Gastroesophageal sphincter (tissue), 4 donors: ENCODE data around the gene MYO5A. TPM values are rescaled to one million over a fixed set of nuclear protein-coding genes. Genes with fewer than 3 reads are reported as not detected.

Experiments used
- ATAC-seq: fragments of 150-250 bp; one replicate; pipeline ENCODE4 v1.9.1; 2016; ENCODE audit warnings: mild to moderate bottlenecking, moderate library complexity
- H3K27ac ChIP-seq, 4 donors: fragments of 200-600 bp; sonication (generic) in 3 of 4; 1 replicate in 3 of 4; 2 replicates in 1 of 4; pipeline ENCODE4 v1.5.1; 2016 to 2019
- H3K27me3 ChIP-seq: fragments of 200-600 bp; sonication (generic); one replicate; pipeline ENCODE4 v1.5.1; 2019
- H3K36me3 ChIP-seq, 2 donors: fragments of 200-600 bp; sonication (generic); one replicate each; pipeline ENCODE4 v1.5.1; 2019; ENCODE audit warnings: control low read depth in 1 of 2
- H3K4me1 ChIP-seq, 3 donors: fragments of 200-600 bp; sonication (generic); 1 replicate in 2 of 3; 2 replicates in 1 of 3; pipeline ENCODE4 v1.5.1; 2016 to 2019; ENCODE audit warnings: control low read depth in 2 of 3
- H3K4me3 ChIP-seq, 2 donors: fragments of 200-600 bp; sonication (generic); one replicate each; pipeline ENCODE4 v1.5.1; 2019; ENCODE audit warnings: mild to moderate bottlenecking in 1 of 2, moderate library complexity in 1 of 2
- H3K9me3 ChIP-seq, 3 donors: fragments of 200-600 bp; sonication (generic); one replicate each; pipeline ENCODE4 v1.5.1; 2017 to 2019; ENCODE audit warnings: control low read depth in 2 of 3
- EP300 ChIP-seq: sonication (generic); formaldehyde crosslinking; IDR thresholded peaks from one replicate; pipeline ENCODE4 v1.6.1; 2017; ENCODE audit warnings: antibody characterized with exemption, mild to moderate bottlenecking
- POLR2A ChIP-seq, 2 donors: fragments of 450-650 bp; IDR thresholded peaks; one replicate each; pipeline ENCODE4 v1.6.1; 2017; ENCODE audit warnings: antibody characterized with exemption in 2 of 2, mild to moderate bottlenecking in 2 of 2, moderate library complexity in 1 of 2
- POLR2AphosphoS5 ChIP-seq: sonication (generic); formaldehyde crosslinking; IDR thresholded peaks from one replicate; pipeline ENCODE4 v1.6.1; 2017; ENCODE audit warnings: antibody characterized with exemption
- WGBS, 2 donors: methylation state at CpG; one replicate each; pipeline ENCODE4 v1.1.5; 2018; ENCODE audit warnings: low coverage in 1 of 2; 5-methylcytosine and 5-hydroxymethylcytosine counted together
- total RNA-seq, 4 donors: library from RNA; depleted of rRNA; stranded (reverse); fragments of >200 nt; gene quantifications; one replicate each; pipeline ENCODE4 v1.1.0, GENCODE V29; 2016
- TF ChIP-seq, protein P1 (sequence below), 4 experiments: fragments of 200-600 bp in 2 of 4; fragments of 450-650 bp in 2 of 4; sonication (generic) in 1 of 4; IDR thresholded peaks; one replicate each; pipeline ENCODE4 v1.5.1; 2017 to 2019; ENCODE audit warnings: antibody characterized with exemption in 4 of 4, mild to moderate bottlenecking in 2 of 4, moderate library complexity in 2 of 4

Gene MYO5A
- total RNA-seq, 4 donors from 2014 or later = 24.3 to 41.9 (median 31.2) TPM

DNA sequence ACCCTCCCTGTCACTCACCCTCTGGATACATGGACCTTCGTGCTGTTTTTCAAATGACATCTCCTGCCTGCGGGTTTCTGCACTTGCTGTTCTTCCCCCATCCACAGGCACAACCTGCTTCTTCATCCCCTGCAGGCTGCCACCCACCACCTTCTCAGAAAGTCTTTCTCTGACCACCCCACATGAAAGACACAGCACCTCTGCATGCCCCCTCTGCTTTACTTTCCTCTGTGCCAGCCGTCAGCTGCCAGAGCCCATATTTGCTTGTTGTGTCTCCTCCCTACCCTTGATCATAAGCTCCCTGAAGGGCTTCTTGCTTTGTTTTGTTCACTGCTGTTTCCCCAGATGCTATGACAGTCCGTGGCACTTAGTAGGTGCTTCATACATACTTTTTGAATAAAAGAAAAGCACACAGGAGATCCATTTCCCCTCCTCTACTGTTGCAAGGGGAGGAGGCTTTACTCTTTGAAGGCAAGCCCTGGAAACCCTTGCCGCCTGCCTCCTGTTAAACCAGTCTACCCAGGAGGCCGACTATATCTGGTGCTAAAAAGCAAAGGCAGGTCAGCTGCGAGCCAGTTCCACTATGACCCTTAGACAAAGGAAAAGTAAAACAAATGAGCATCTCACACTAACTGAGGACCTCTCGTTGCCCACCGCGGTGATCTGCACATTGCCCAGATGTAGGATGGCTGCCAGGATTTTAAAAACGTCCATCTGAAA is 265.0 kb downstream of the MYO5A start:
- H3K27ac ChIP-seq = peak overlapping the region in 1 of 4 donors; percentile 85

GRCh38 chr15:52262364-52262763 is 266.3 kb downstream of the MYO5A start:
- no peak overlapping the region for H3K4me3 ChIP-seq
- ATAC-seq = no peak
- H3K9me3 ChIP-seq = no peaks in the 10 kb centered on the region
- 61 to 70% methylated on average over 3 of the region's 5 CpGs for WGBS, 2 donors
- TF ChIP-seq, protein P1, sequence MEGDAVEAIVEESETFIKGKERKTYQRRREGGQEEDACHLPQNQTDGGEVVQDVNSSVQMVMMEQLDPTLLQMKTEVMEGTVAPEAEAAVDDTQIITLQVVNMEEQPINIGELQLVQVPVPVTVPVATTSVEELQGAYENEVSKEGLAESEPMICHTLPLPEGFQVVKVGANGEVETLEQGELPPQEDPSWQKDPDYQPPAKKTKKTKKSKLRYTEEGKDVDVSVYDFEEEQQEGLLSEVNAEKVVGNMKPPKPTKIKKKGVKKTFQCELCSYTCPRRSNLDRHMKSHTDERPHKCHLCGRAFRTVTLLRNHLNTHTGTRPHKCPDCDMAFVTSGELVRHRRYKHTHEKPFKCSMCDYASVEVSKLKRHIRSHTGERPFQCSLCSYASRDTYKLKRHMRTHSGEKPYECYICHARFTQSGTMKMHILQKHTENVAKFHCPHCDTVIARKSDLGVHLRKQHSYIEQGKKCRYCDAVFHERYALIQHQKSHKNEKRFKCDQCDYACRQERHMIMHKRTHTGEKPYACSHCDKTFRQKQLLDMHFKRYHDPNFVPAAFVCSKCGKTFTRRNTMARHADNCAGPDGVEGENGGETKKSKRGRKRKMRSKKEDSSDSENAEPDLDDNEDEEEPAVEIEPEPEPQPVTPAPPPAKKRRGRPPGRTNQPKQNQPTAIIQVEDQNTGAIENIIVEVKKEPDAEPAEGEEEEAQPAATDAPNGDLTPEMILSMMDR (IDR thresholded peaks at IDR 0.05) = no peak
- TF ChIP-seq EP300 (no peak), POLR2AphosphoS5 (no peak), POLR2A (IDR thresholded peaks at IDR 0.05) (no peak)
- H3K4me1 ChIP-seq = peaks cover 5 to 23% (median 13%) of the 10 kb centered on the region in 3 donors
- H3K36me3 ChIP-seq = peaks cover 0 to 4% of the 10 kb centered on the region in 2 donors
- H3K27ac ChIP-seq = peak overlapping the region; percentile 48 to 85 (median 81)
- no peaks in the 10 kb centered on the region for H3K27me3 ChIP-seq

More for the DNA sequence above, 265.0 kb downstream of the MYO5A start:
- peaks cover 0 to 7% of the 10 kb centered on the region in 2 donors for H3K36me3 ChIP-seq
- 77 to 85% methylated on average over 5 to 9 of the region's 11 CpGs for WGBS, 2 donors
- no peak for ATAC-seq
- no peaks in the 10 kb centered on the region for H3K27me3 ChIP-seq
- no peaks in the 10 kb centered on the region for H3K9me3 ChIP-seq
- H3K4me3 ChIP-seq = no peak overlapping the region
- peaks cover 5 to 19% (median 13%) of the 10 kb centered on the region in 3 donors for H3K4me1 ChIP-seq
- TF ChIP-seq EP300 = no peak
- TF ChIP-seq, protein P1 (IDR thresholded peaks at IDR 0.05) = no peak
- no peak for TF ChIP-seq POLR2AphosphoS5
- no peak for TF ChIP-seq POLR2A (IDR thresholded peaks at IDR 0.05)

DNA sequence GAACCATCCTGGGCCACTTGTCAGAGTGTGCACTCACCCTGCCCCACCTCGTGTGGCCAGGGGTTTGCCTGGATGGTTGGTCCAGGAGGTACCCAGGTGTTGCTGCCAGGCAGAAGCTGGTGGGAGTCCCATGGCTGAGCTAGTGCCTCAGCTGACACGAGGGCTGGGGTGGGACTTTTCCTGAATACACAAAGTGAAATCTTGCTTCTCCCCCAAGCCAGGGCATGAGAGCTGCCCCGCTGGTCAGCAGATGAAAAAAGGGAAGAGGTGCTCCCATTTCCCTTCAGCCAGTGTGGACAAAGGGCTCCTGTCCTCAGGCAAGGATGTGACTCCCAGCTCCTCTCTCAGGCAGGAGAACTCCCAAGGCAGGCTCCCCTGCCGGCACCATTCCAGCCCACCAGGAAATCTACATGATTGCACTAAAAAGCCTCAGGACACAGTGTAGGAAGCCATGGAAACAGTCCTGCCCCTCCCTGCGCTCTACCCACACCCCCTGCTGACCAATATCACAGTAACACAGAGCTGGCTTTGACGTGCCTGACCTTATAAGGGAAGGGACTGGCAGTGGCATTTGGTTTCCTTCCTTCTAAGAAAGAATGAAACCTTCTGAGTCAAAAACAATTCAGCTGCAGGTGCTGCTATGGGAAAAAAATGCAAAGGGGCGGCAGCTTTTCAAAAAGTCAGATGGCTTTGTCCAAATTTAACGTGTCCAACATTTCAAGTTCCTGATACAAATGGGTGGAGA is 267.0 kb downstream of the MYO5A start:
- Histone ChIP-seq H3K4me1 (peaks cover 5 to 30% (median 13%) of the 10 kb centered on the region in 3 donors), H3K27me3 (no peaks in the 10 kb centered on the region), H3K9me3 (no peaks in the 10 kb centered on the region), H3K36me3 (no peaks in the 10 kb centered on the region), H3K27ac (peak overlapping the region; percentile 48 to 85 (median 81)), H3K4me3 (no peak overlapping the region)
- ATAC-seq = peak; percentile 91
- 27 to 29% methylated on average over 2 to 3 of the region's 8 CpGs for WGBS, 2 donors
- TF ChIP-seq POLR2AphosphoS5 (peak; percentile 63), EP300 (no peak), POLR2A (IDR thresholded peaks at IDR 0.05) (no peak)
- TF ChIP-seq, protein P1 (IDR thresholded peaks at IDR 0.05) = peak in 3 of 4 experiments; percentile 9 to 28 (median 23)

GRCh38 chr15:52261026-52261425 is 267.7 kb downstream of the MYO5A start:
- Histone ChIP-seq H3K36me3 (no peaks in the 10 kb centered on the region), H3K27ac (peak overlapping the region in 3 of 4 donors; percentile 80 to 85 (median 82)), H3K9me3 (no peaks in the 10 kb centered on the region), H3K4me3 (no peak overlapping the region), H3K27me3 (no peaks in the 10 kb centered on the region), H3K4me1 (peaks cover 5 to 33% (median 13%) of the 10 kb centered on the region in 3 donors)
- no peak for ATAC-seq
- TF ChIP-seq POLR2A (IDR thresholded peaks at IDR 0.05) (no peak), POLR2AphosphoS5 (no peak), EP300 (no peak)
- TF ChIP-seq, protein P1 (IDR thresholded peaks at IDR 0.05) = no peak
- 100% methylated on average over 6 of the region's 10 CpGs; no CpG with 5 or more reads in 1 of the 2 donors for WGBS, 2 donors
